Upper lobe of left lung (tissue), 4 donors: Measurements from ENCODE around the gene PKMYT1.

Experiments used
- CTCF ChIP-seq, 6 experiments: fragments of 450-650 bp in 4 of 6; fragments of 200-600 bp in 2 of 6; sonication (generic) in 2 of 6; IDR thresholded peaks; one replicate each; pipeline ENCODE4 v1.5.1; 2016 to 2019; ENCODE audit warnings: antibody characterized with exemption in 6 of 6
- EP300 ChIP-seq, 4 donors: sonication (generic); formaldehyde crosslinking; IDR thresholded peaks; one replicate each; pipeline ENCODE4 v1.5.1; 2017; ENCODE audit warnings: antibody characterized with exemption in 4 of 4, control low read depth in 2 of 4

- no peak for TF ChIP-seq EP300 (IDR thresholded peaks at IDR 0.05)
- peak in 3 of 6 experiments; percentile 16 to 29 (median 23) for TF ChIP-seq CTCF (IDR thresholded peaks at IDR 0.05)
Measured at GRCh38 chr16:2966808-2967191, 13.4 kb downstream of the PKMYT1 start.
